Left renal cortex interstitium (tissue), 4 donors: ENCODE data around the gene RPN1. TPM values are rescaled to one million over a fixed set of nuclear protein-coding genes. Genes with fewer than 3 reads are reported as not detected.
"Not testable (repeated sequence)": the region's sequence is repeated elsewhere in the genome, so short reads cannot be mapped to it uniquely, and the experiment has no call there.

Experiments used
- DNase-seq, 4 donors: peaks; one replicate each; pipeline ENCODE4 v3.0.0-alpha.2; 2013; ENCODE audit warnings: low read depth in 4 of 4, low spot score in 2 of 4, missing footprints in 1 of 4
- polyA plus RNA-seq, 4 donors: library from polyadenylated mRNA; unstranded; fragments of 120-200 nt; gene quantifications; one replicate each; pipeline ENCODE4 v1.2.1, GENCODE V29; 2013; ENCODE audit not compliant: insufficient read length in 4 of 4

RPN1 gene
- polyA plus RNA-seq: 100 to 1,000 TPM; 187 to 241 (median 207) TPM

DNA sequence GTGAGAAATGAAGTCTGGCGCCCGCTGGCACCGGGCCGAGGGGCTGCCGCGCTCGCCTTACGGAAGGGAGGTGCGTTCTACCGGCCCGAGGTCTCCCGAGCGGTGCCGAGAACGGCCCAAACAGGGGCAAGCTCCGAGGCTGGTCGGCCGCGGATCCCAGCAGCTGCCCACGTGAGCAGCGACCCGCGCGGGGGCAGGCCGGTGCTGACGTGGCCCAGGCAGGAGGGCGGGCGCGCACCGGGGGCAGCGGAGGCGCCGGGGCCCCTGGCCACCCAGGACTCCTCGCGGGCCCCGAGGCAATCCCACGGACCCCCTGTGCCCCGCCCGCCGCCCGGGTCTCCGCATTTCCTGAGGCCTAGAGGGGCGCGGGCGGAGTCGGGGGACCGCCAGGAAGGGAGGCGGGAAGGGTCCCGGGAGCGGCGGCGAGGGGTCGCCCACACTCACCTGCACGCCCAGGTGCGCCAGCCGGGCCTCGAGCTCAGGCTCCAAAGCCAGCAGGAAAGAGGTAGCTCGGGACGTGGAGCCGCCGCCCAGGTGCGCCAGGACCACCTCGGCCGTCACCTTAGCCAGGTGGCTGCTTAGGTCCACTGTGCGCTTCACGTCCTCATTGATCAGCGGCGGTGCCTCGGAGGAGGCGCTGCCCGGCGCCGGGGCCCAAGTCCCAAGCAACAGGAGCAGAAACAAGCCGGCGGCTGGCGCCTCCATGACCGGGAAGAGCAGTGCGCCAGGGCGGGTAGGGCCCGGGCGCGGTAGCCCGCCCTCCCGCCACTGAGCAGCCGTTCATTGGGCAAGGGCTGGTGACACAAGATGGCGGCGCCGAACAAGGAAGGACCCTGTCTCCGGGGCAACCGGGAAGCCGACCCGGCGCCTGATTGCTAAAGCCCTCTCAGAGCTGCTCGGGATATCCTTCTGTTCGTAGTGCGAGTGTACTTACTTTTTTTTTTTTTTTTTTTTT, at the start of gene RPN1:
RPN1 (minus strand) TSS at position 723 of the 955 bp plus-strand sequence; CDS start at position 705, 18 bp downstream.
- DNase-seq: peak; percentile 82 to 90 (median 86)

DNA sequence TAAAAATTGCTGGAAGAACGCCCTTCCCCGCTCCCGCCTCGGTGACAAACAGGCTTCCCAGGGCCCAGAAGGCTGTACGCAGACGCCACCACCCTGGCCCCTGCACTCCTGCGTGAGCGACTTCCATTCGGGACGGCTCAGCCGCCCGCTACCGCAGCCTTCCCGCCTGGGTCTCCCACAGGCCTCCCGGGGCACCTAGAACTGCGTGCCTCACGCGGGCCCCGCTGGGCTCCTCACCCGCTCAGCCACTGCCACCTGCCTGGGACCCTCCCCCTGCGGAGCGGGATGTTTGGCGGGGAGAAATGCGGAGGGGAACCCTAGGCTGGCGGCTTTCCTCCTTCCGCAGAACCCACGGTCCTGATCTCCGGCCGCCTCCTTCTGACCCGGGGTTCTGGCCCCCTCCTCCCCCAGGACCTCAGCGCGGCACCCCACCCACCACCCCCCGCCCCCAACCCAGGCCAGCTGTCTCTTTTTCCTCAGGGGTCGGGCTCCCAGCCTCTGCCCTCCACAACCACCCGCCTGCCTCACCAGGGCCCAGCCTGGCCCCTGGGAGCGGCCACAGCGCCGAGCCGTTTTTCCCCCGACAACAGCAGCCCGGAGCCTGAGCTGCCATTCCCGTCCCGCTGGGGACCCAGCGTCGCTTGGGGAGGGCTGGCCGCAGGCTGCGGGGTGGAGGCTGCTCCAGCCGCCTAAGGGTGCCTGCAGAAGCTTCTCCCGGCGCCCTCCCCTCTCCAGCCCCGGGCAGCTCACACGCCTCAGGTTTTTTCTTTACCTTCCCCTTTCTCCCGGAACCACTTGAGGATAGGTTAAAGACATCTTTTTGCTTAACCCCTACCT, 47.8 kb upstream of the RPN1 start:
- peak in 1 of 4 donors; percentile 28 for DNase-seq

DNA sequence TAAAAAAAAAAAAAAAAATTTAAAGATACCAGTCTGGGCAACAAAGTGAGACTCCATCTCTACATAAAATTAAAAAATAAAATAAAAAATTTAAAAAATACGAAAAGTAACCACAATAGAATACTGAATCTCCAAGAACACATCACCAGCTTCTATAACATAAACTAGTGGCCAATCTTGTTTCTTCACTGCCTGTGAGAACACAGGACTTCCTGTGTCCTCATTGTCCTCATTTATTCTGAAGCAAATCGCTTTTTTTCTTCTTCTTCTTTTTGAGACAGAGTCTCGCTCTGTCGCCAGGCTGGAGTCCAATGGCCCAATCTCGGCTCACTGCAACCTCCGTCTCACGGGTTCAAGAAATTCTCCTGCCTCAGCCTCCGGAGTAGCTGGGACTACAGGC, 46.7 kb upstream of the RPN1 start:
- DNase-seq: no peak

DNA sequence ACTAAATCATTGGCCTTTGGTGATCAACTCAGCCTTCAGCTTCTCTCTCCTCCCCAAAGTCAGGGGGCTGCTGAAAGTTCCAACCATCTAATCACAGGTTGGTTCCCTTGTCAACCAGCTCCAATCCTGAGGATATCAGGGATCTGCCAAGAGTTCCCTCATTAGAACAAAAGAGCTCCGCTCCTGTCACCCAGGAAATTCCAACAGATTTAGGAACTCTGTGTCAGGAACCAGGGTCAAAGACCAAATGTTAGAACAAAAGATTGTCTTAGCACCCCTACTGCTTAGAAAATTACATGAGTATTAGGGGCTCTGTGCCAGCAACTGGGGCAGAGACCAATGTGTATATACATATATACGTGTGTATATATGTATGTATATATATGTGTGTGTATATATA, 43.1 kb upstream of the RPN1 start:
- DNase-seq: no peak

DNA sequence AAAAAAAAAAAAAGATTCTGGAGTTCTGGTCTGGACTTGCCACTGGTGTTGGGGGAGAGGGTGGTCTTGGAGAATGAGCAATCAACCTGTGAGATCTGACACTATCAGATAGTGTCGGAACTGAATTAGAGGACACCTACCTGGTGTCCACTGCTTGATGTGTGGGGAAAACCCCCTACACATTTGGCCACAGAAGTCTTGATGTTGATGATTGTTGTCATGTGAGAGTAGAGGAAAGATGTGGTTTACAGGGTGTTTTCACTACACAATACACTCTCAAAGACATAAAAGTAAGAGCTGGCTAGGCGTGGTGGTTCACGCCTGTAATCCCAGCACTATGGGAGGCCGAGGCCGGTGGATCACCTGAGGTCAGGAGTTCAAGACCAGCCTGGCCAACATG, 38.4 kb upstream of the RPN1 start:
- no peak for DNase-seq

DNA sequence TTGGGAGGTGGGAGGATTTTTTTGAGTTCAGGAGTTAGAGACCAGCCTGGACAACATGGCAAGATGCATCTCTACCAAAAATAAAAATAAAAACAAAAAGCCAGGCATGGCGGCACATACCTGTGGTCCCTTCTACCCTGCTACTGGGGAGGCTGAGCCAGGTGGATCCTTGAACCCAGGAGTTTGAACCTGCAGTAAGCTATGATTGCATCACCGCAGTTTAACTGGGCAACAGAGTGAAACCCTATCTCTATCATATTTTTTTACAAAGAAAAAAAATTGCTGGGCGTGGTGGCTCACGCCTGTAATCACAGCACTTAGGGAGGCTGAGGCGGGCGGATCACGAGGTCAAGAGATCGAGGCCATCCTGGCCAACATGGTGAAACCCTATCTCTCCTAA, 35.8 kb upstream of the RPN1 start:
- DNase-seq: no peak

DNA sequence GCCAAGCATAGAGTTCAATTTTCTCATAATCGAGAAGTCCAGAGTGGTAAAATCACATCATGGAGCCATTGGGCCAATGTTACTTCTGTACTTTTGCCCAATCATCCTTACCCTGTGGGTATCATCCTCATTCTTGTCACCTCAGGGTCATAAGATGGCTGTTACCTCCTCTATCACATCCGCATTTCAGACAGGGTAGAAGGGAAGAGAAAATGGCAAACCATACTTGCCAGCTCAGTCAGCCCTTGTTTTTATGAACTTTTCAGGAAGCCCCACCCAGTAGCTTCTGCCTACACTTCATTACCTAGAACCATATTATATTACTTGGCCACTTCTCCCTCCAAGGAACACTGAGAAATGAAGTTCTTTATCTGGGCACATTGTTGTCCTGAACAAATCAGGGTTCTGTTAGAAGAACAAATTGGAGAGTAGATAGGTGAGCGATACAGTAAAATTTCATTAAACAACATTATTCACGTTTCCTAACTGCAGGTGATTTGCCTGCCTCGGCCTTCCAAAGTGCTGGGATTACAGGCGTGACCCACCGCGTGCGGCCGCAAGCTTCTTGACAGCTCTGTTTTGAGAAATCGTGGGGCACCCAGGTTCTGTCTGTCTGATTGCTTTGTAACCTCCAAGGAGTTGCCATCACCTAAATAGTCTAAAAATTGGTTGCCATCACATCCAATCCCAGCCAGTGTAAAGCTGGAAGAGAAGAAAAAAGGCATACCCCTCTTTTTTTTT, 34.5 kb upstream of the RPN1 start:
- DNase-seq: no peak

DNA sequence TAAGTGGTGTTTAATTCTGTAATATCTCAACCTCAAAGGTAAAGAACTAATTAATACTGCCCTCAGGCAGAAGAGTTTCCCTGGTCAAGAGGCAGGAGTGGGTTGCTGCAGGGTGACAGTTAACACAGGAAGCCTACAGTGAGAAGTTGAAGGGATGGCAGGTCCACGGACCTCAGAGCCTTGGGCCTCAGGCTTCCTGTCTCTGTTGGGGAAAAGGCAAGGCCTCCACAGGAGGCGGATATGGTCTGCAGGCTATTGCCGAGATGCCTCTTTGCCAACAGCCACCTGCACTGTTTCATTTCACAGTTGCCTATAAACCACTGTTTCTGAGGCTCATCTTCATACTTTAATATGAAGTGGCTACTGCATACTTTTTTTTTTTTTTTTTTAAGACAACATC, 33.3 kb upstream of the RPN1 start:
- DNase-seq: no peak

DNA sequence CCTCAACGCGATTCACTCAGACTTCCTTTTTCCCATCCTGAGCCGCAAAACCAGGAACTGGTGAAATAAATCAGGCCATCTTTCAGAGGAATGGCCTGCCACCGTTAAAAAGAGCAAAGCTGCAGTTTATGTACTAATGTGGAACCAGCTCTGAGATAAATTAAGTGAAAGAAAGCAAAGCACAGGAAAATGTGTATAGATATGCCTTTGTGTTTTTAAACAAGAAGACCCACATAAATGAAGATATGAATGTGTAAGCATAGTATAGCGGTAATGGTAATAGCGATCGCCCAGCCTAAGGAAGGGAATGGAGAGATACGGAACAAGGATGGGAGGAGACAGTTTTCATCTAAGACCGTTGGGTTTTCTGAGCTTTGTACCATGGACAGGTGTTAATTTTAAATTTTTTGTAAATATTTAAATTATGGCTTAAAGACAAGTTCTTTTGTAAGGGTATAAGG, 30.8 kb upstream of the RPN1 start:
- peak in 1 of 4 donors; percentile 71 for DNase-seq

DNA sequence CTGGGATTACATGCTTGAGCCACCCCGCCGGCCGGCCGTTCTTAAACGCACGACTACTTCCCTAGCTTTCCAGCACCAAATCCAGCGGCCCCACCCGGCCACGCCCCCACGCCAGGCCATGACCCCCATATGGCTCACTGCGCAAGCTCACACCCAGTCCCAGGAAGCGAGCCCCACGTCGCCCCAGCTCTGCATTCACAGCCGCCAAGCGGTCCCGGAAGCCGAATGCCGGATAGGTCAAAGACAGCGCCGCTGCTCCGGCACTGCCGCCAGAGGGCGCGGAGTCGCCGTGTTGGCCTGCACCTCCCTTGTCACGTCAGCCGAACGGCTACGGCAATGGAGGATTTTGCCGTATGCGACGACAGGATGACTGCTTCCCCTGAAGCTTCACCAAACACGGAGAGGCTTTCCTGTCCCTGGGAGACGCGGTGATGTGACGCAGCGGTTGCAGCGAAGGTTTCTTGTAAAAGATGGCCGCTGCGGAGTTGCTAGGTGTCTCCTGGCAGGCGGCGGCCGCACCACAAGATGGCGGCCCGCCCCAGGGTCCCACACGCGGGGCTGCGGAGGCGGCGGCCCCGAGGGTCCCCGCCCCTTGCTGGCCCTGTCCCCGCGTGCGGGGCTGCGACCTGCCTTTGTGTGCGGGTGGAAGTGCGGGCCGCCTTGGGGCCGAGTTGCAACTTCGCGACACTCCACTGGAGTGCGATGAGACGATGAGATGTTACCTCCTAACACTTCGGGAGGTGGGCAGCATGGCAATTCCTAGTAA, 30.2 kb upstream of the RPN1 start:
- peak; percentile 91 to 97 (median 95) for DNase-seq

DNA sequence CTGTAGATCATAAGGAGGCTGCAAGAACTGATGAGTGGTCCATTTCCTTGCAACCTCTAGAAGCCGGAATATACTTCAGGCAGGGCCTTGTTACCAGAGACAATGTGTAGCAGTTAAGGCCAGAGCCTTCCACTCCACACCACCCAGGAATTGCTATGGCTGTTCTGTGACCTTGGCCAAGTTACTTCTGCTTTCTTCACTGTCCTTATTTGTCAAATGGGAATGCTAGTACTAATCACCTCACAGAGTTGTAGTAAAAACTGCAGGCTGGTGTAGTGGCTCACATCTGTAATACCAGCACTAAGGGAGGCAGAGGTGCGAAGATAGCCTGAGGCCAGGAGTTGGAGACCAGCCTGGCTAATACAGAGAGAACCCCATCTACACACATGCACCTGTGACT, 28.7 kb upstream of the RPN1 start:
- DNase-seq: no peak

DNA sequence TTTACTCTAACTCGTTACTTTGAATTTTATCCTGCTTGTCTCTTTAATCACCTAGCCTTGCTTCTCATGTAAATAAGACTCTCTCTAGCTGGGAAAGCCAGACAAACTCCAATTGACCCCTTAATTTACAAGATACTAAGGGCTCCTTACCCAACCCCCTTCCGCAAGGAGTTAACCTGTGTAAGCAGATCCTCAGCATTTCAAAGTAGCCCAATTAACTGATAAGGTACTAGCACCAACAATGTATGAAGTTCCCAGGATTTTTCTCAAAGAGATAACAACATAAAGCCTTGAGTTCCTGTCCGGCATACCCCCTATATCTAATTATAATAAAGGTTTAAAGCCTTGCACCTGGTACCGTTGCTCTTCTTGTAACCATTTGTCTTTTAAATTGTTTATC, 25.2 kb upstream of the RPN1 start:
- DNase-seq: not testable (repeated sequence)

DNA sequence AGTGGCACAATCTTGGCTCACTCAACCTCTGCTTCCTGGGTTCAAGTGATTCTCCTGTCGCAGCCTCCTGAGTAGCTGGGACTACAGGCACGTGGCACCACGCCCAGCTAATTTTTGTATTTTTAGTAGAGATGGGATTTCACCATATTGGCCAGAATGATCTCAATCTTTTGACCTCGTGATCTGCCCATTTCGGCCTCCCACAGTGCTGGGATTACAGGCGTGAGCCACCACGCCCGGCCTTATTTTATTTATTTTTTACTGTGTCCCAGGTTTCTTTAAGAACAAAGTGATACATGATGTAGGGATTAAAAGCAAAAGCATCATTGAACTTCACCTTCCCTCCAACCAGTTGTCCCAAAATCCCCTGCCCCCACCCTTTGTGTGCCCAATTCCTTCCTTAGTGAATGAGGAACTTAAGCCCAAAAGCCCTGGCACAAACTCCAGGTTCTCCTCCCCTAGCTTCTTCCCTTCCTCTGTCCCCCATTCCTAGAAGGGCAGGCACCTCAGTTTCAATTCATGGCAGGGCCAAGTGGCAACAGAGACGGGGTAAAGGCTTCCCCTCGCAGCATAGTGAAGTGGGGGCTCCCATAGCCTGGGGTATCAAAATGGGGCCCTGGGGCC, 23.7 kb upstream of the RPN1 start:
- no peak for DNase-seq

DNA sequence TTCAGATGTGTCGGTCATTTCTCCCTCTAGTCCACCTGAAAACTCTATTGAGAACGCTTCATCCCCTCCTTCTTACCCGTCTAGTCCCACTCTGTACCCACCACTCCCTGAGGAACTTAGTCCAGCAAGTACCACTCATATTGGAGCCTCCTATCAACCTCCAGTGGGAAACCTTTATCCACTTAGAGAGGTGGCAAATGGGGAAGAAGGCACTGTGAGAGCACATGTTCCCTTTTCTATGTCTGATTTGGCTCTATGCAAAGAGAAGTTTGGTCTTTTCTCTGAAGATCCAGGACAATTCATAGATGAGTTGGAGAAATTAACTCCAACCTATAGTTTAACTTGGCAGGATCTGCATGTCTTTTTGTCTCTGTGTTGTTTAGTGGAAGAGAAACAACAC, 17.0 kb upstream of the RPN1 start:
- no peak for DNase-seq

DNA sequence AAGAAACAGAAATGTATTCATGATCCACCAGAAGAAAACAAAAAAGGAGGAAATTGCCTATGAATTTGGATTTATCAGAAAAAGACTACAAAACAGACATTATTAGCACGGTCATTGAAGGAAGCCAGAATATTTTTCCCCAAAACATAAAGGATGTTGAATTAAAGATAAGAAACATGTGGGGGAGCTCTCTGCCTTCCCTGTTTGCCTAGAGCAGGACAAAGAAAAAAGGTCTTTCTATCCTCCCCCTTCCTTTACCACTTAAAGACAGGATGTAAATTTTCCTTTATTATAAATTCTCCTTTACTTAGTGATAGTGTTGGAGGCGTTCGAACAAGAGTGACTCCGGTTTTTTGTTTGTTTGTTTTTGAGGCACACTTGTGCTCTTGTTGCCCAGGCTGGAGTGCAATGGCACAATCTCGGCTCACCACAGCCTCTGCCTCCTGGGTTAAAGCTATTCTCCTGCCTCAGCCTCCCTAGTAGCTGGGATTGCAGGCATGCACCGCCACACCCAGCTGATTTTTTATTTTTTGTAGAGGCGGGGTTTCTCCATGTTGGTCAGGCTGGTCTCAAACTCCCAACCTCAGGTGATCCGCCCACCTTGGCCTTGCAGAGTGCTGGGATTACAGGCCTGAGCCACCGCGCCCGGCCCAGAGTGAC, 14.9 kb upstream of the RPN1 start:
- no peak for DNase-seq

DNA sequence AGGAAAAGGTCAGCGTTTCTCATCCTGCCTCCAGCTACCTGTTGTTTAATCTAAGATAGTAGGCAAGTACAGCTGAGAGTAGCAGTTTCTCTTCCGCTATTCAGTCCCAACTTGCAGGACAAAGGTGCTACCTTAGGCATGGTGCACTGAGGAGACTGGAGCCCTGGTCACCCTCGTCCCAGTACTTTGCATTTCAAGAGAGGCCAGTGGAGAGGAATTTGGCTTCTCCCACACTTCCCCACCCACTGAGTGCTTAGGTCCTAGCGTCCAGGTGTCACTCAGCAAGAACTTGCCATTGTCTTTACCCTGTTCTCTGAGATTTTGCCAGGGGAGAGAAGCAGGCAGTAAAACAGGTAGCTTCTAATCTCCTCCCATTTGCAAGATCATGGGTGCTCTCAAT, 12.5 kb upstream of the RPN1 start:
- no peak for DNase-seq

DNA sequence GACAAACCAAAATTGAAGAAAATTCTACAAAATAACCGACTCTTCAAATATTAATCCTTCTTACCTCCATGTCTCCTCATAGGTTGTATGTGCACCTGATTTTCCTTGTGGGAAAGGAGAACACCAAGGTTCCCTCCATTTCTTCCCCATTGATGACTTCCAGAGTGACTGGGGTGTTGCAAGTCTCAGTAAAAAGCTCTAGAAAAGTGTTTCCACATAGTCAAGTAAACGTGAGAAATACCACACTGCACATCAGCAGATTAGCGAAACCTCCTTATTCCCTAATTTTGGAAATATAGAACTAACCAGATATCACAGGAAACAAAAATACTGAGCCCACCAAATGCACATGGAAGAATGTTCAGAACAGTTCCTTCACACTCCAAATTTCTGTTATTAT, 4.9 kb upstream of the RPN1 start:
- DNase-seq: no peak

DNA sequence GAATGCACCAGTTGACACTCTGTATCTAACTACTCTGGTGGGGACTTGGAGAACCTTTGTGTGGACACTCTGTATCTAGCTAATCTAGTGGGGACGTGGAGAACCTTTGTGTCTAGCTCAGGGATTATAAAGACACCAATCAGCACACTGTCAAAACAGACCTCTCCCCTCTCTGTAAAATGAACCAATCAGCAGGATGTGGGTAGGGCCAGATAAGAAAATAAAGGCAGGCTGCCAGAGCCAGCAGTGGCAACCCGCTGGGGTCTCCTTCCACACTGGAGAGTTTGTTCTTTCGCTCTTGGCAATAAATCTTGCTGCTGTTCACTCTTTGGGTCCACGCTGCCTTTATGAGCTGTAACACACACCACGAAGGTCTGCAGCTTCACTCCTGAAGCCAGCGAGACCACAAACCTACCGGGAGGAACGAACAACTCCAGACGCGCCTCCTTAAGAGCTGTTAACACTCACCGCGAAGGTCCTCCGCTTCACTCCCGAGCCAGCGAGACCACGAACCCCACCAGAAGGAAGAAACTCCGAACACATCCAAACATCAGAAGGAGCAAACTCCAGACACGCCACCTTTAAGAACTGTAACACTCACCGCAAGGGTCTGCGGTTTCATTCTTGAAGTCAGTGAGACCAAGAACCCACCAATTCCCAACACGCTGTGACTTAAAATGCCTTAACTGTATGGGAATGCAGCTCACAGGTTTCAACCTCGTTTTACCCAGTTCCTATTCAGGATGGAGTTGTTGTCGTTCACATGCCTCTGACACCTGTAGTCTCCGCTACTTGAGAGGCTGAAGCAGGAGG, 3.6 kb upstream of the RPN1 start:
- not testable (repeated sequence) for DNase-seq
